Measurements from ENCODE around the gene VEGFB. TPM values are rescaled to one million over a fixed set of nuclear protein-coding genes. Genes with fewer than 3 reads are reported as not detected.

The VEGFB gene
- total RNA-seq, 1 experiment from 2014 or later, result 61.7 TPM

DNA sequence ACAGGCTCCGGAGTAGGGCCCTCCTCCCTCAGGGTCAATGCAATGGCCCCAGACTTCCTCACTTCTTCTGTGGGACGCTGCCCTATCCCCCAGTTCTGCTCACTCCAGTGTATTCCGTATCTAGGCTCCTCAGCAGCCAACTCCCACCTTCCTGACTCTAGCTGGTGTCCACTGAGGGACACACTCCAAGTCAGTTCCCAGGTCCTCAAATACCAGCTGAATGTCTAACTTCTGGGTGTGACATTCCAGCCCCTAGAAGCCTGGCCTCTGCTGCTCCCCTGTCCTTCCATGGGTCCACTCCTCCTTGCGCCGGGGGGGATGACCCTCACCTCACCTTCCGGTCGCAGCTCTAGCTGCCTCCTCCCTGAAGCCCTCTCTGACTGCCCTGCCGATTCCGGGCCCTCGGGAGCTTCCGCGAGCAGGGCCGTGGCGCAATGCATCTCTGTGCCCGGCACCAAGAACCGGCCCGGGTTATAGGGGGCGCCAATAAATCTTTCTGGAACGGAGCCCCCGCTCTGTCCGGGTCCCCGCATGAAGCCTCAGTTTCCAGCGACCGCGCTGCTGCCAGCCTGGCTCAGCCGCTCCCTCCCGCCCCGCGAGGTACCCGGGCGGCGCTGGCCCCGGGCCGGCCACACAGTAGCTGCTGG is 34.6 kb downstream of the VEGFB start:
- H3K27ac Mint-ChIP-seq (ENCODE audit: unreplicated experiment), result peak overlapping the region; percentile 95
- CTCF ChIA-PET, result interaction anchor here (2.0 to 3.8 kb wide), 5 partner anchors 15 to 86 kb away, joined by 12 to 29 read pairs (median 15); partner anchors contain the start of genes BAD, CATSPERZ, GPR137 and PLCB3
- Histone ChIP-seq H3K4me3 (ENCODE audit: low read depth, low read length) (peak overlapping the region; percentile 85), H3K9me3 (no peaks in the 10 kb centered on the region), H3K36me3 (ENCODE audit: control insufficient read depth, insufficient read depth, low read length) (peaks cover 4% of the 10 kb centered on the region), H3K4me1 (peaks cover 21% of the 10 kb centered on the region), H3K27me3 (replicated peaks; ENCODE audit: control insufficient read depth, insufficient read depth, low read length) (no peaks in the 10 kb centered on the region)
- BruUV-seq (replicated peaks), result TSS peak; percentile 55
- no peaks in the 10 kb centered on the region for H3K9me3 Mint-ChIP-seq (ENCODE audit: unreplicated experiment)
- intact Hi-C loops (cut with micrococcal nuclease; ENCODE audit: unreplicated experiment), result no loop called here
- TF ChIP-seq, protein P1, sequence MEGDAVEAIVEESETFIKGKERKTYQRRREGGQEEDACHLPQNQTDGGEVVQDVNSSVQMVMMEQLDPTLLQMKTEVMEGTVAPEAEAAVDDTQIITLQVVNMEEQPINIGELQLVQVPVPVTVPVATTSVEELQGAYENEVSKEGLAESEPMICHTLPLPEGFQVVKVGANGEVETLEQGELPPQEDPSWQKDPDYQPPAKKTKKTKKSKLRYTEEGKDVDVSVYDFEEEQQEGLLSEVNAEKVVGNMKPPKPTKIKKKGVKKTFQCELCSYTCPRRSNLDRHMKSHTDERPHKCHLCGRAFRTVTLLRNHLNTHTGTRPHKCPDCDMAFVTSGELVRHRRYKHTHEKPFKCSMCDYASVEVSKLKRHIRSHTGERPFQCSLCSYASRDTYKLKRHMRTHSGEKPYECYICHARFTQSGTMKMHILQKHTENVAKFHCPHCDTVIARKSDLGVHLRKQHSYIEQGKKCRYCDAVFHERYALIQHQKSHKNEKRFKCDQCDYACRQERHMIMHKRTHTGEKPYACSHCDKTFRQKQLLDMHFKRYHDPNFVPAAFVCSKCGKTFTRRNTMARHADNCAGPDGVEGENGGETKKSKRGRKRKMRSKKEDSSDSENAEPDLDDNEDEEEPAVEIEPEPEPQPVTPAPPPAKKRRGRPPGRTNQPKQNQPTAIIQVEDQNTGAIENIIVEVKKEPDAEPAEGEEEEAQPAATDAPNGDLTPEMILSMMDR (IDR thresholded peaks at IDR 0.05; ENCODE audit: insufficient read depth in 1 of 2, low read depth in 1 of 2, low read length in 1 of 2, severe bottlenecking in 1 of 2, unreplicated experiment in 1 of 2), result no peak
- POLR2A ChIA-PET, result interaction anchor here (1.3 to 3.5 kb wide), 6 partner anchors 16 to 84 kb away, joined by 4 to 22 read pairs (median 9); partner anchors contain the start of genes BAD, ESRRA, FKBP2 and PPP1R14B
- peak; percentile 62 to 67 for DNase-seq
- H3K27me3 Mint-ChIP-seq (ENCODE audit: insufficient read depth, unreplicated experiment), result no peaks in the 10 kb centered on the region
- peaks cover 17% of the 10 kb centered on the region for H3K4me1 Mint-ChIP-seq (ENCODE audit: low read depth, unreplicated experiment)
- peak overlapping the region; percentile 89 for H3K4me3 Mint-ChIP-seq (ENCODE audit: unreplicated experiment)
- peaks cover 75% of the 10 kb centered on the region for H3K36me3 Mint-ChIP-seq (ENCODE audit: insufficient read depth, unreplicated experiment)

DNA sequence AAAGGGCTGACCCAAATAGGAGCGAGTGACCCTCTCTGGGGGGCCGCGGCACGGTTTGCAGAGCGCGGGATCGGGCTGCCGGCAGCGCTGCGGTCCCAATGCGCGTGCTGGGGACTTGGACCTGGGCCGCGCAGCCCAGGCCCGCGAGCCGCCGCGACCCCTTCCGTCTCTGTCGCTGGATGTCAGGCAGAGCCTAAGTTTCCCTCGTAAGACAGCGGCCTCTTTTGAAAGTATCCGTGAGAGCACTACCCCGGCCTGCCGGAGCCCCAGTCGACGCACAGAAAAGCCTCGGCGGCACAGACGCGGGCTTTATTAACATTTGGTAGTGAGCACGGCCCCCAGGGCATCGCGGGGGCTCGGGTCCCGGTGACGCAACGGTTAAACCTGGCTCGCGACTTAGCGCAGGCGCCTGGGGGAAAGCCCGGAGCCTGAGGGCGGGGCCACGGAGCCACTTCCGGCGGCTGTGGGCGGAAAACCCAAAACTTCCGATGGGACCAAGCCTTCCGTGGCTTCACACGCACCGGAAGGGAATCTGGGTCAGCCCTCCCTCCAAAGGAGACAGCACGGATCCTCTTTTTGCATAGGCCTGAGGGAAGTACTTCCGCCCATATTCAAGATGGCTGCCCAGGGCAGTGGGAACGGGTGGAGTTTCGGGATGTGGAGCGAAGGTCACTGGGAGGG is 35.3 kb downstream of the VEGFB start:
- intact Hi-C loops (cut with micrococcal nuclease; ENCODE audit: unreplicated experiment), result loop anchor here (1.0 to 5.0 kb wide), 5 partner anchors 15 to 88 kb away; partner anchors contain the start of genes BAD, ESRRA, PLCB3 and RPS6KA4
- peak; percentile 99 for DNase-seq
- peaks cover 73% of the 10 kb centered on the region for H3K36me3 Mint-ChIP-seq (ENCODE audit: insufficient read depth, unreplicated experiment)
- Histone ChIP-seq H3K9me3 (no peaks in the 10 kb centered on the region), H3K27me3 (replicated peaks; ENCODE audit: control insufficient read depth, insufficient read depth, low read length) (no peaks in the 10 kb centered on the region), H3K4me1 (peaks cover 21% of the 10 kb centered on the region), H3K4me3 (ENCODE audit: low read depth, low read length) (peak overlapping the region; percentile 85), H3K36me3 (ENCODE audit: control insufficient read depth, insufficient read depth, low read length) (peaks cover 2% of the 10 kb centered on the region)
- no peaks in the 10 kb centered on the region for H3K27me3 Mint-ChIP-seq (ENCODE audit: insufficient read depth, unreplicated experiment)
- TF ChIP-seq, protein P1 (IDR thresholded peaks at IDR 0.05; ENCODE audit: insufficient read depth in 1 of 2, low read depth in 1 of 2, low read length in 1 of 2, severe bottlenecking in 1 of 2, unreplicated experiment in 1 of 2), result no peak
- peak overlapping the region; percentile 95 for H3K27ac Mint-ChIP-seq (ENCODE audit: unreplicated experiment)
- H3K9me3 Mint-ChIP-seq (ENCODE audit: unreplicated experiment), result no peaks in the 10 kb centered on the region
- POLR2A ChIA-PET, result interaction anchor here (0.6 to 3.5 kb wide), 8 partner anchors 15 to 99 kb away, joined by 4 to 22 read pairs (median 8); partner anchors contain the start of genes BAD, ESRRA, FKBP2 and PPP1R14B
- H3K4me3 Mint-ChIP-seq (ENCODE audit: unreplicated experiment), result peak overlapping the region; percentile 89
- no TSS peak for BruUV-seq (replicated peaks)
- CTCF ChIA-PET, result interaction anchor here (0.7 to 3.8 kb wide), 9 partner anchors 9 to 85 kb away, joined by 3 to 34 read pairs (median 12); partner anchors contain the start of genes BAD, CATSPERZ, GPR137 and PLCB3
- peaks cover 17% of the 10 kb centered on the region for H3K4me1 Mint-ChIP-seq (ENCODE audit: low read depth, unreplicated experiment)

DNA sequence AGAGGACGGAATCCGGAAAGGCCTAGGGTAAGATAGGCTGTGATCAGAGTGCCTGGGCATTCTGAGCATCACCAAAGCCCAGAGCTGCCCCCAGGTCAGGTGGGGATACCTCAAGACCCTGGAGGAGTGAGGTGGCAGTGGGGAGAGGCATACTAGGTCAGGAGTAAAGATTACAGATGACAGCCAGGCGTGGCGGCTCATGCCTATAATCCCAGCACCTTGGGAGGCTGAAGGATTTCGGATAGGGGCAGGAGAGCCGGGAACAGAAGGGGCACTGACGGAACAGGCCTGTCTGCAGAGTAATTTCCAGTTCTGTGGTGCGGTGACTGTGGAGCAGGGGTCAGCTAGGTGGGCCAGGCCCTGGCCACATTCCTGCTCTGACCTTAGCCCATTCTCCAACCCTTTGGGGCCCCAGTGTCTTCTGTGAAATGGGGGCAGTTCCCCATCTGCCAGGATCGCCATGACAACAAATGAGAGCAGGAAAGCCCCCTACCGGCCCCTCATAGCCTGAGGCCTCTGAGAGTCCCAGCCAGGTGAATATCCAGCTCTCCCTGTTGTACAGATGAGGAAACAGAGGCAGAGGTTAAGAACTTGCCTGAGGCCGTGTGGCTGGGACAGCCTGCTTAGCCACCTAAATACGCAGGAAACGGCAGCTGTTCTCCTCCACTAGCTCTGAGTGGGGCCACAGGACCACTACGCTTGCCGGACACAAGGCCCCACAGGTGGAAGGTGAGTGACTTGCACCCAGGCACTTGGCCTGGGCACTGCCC is 40.8 kb downstream of the VEGFB start:
- no TSS peak for BruUV-seq (replicated peaks)
- POLR2A ChIA-PET, result no interaction called here

More for the DNA sequence above, 40.8 kb downstream of the VEGFB start:
- no peak for DNase-seq
- Histone ChIP-seq H3K27me3 (replicated peaks; ENCODE audit: control insufficient read depth, insufficient read depth, low read length) (no peaks in the 10 kb centered on the region), H3K4me3 (ENCODE audit: low read depth, low read length) (no peak overlapping the region), H3K4me1 (peaks cover 6% of the 10 kb centered on the region), H3K36me3 (ENCODE audit: control insufficient read depth, insufficient read depth, low read length) (peaks cover 2% of the 10 kb centered on the region), H3K9me3 (no peaks in the 10 kb centered on the region)
- CTCF ChIA-PET, result interaction anchor here (0.6 to 1.8 kb wide), 3 partner anchors 26 to 33 kb away, joined by 4 to 5 read pairs (median 5); partner anchors contain the start of gene ESRRA
- Mint-ChIP-seq H3K36me3 (ENCODE audit: insufficient read depth, unreplicated experiment) (peaks cover 39% of the 10 kb centered on the region), H3K27ac (ENCODE audit: unreplicated experiment) (no peak overlapping the region), H3K9me3 (ENCODE audit: unreplicated experiment) (no peaks in the 10 kb centered on the region), H3K4me1 (ENCODE audit: low read depth, unreplicated experiment) (no peaks in the 10 kb centered on the region), H3K27me3 (ENCODE audit: insufficient read depth, unreplicated experiment) (no peaks in the 10 kb centered on the region), H3K4me3 (ENCODE audit: unreplicated experiment) (no peak overlapping the region)
- TF ChIP-seq, protein P1 (IDR thresholded peaks at IDR 0.05; ENCODE audit: insufficient read depth in 1 of 2, low read depth in 1 of 2, low read length in 1 of 2, severe bottlenecking in 1 of 2, unreplicated experiment in 1 of 2), result no peak
- intact Hi-C loops (cut with micrococcal nuclease; ENCODE audit: unreplicated experiment), result no loop called here
